ENCODE results near the gene ALG2. TPM values are rescaled to one million over a fixed set of nuclear protein-coding genes. Genes with fewer than 3 reads are reported as not detected.

Gene ALG2
- total and polyA plus RNA-seq, 4 donors = 20.6 to 43.6 (median 30.3) TPM

GRCh38 chr9:99189887-99190596 lies 31.7 kb downstream of the ALG2 start:
- DNase-seq (ENCODE audit: low spot score) = no peak
- Histone ChIP-seq H3K27me3 (ENCODE audit: control insufficient read depth in 4 of 4, insufficient read depth in 4 of 4, low read length in 3 of 4) (no peaks in the 10 kb centered on the region), H3K4me1 (ENCODE audit: control insufficient read depth in 4 of 4, insufficient read depth in 4 of 4, low read length in 3 of 4) (peaks cover 0 to 2% (median 0%) of the 10 kb centered on the region in 4 donors), H3K9ac (ENCODE audit: low read depth in 1 of 2, low read length in 2 of 2) (no peak overlapping the region), H3K27ac (ENCODE audit: low read depth in 1 of 2, low read length in 2 of 2) (no peak overlapping the region), H3K36me3 (ENCODE audit: control insufficient read depth in 4 of 4, insufficient read depth in 3 of 4, low read depth in 1 of 4, low read length in 3 of 4) (no peaks in the 10 kb centered on the region), H3K9me3 (ENCODE audit: control insufficient read depth in 4 of 4, low read length in 3 of 4) (no peaks in the 10 kb centered on the region), H3K4me3 (ENCODE audit: low read depth in 1 of 3, low read length in 3 of 3) (no peak overlapping the region)
- 78% methylated on average over 8 of the region's 8 CpGs for WGBS
- TF ChIP-seq GABPA (IDR thresholded peaks at IDR 0.05 in 1 of 2, conservative IDR thresholded peaks at IDR 0.05 in 1 of 2) = no peak
- TF ChIP-seq RXRA (IDR thresholded peaks at IDR 0.05) = no peak
- no peak for TF ChIP-seq RAD21 (IDR thresholded peaks at IDR 0.05)
- no peak for TF ChIP-seq NR2F2 (IDR thresholded peaks at IDR 0.05)

DNA sequence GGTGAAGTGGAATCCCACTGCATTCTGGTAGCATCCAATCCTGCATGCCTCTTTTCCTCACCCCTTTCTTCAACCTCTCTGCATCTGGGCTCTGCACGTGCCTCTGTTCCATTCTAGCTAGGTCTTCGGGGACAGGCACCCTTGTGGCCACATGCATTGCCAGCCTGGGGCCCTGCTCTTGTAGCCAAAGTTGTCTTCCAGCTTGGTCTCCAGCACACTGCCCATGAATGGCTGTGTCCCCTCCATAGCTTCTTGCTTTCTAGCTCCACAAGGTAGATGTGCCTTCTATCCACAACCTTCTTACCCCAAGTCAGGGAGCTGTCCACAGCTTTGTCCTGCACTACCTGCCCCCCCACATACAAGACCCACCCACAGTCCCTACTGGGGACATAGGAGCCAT lies 32.6 kb downstream of the ALG2 start:
- 61% methylated on average over 2 of the region's 2 CpGs for WGBS
- peaks cover 0 to 8% (median 3%) of the 10 kb centered on the region in 4 donors for H3K4me1 ChIP-seq (ENCODE audit: control insufficient read depth in 4 of 4, insufficient read depth in 4 of 4, low read length in 3 of 4)

GRCh38 chr9:99187311-99187710 lies 34.4 kb downstream of the ALG2 start:
- Histone ChIP-seq H3K4me3 (ENCODE audit: low read depth in 1 of 3, low read length in 3 of 3) (no peak overlapping the region), H3K36me3 (ENCODE audit: control insufficient read depth in 4 of 4, insufficient read depth in 3 of 4, low read depth in 1 of 4, low read length in 3 of 4) (no peaks in the 10 kb centered on the region), H3K9me3 (ENCODE audit: control insufficient read depth in 4 of 4, low read length in 3 of 4) (no peaks in the 10 kb centered on the region), H3K27me3 (ENCODE audit: control insufficient read depth in 4 of 4, insufficient read depth in 4 of 4, low read length in 3 of 4) (no peaks in the 10 kb centered on the region), H3K4me1 (ENCODE audit: control insufficient read depth in 4 of 4, insufficient read depth in 4 of 4, low read length in 3 of 4) (peaks cover 0 to 8% (median 3%) of the 10 kb centered on the region in 4 donors), H3K9ac (ENCODE audit: low read depth in 1 of 2, low read length in 2 of 2) (no peak overlapping the region), H3K27ac (ENCODE audit: low read depth in 1 of 2, low read length in 2 of 2) (no peak overlapping the region)
- no peak for DNase-seq (ENCODE audit: low spot score)
- TF ChIP-seq RAD21 (IDR thresholded peaks at IDR 0.05) (no peak), HNF4A (conservative IDR thresholded peaks at IDR 0.05) (no peak), GABPA (IDR thresholded peaks at IDR 0.05 in 1 of 2, conservative IDR thresholded peaks at IDR 0.05 in 1 of 2) (no peak)
- WGBS = 83% methylated on average over 4 of the region's 4 CpGs

More for the DNA sequence above, 32.6 kb downstream of the ALG2 start:
- Histone ChIP-seq H3K9ac (ENCODE audit: low read depth in 1 of 2, low read length in 2 of 2) (no peak overlapping the region), H3K36me3 (ENCODE audit: control insufficient read depth in 4 of 4, insufficient read depth in 3 of 4, low read depth in 1 of 4, low read length in 3 of 4) (no peaks in the 10 kb centered on the region), H3K27ac (ENCODE audit: low read depth in 1 of 2, low read length in 2 of 2) (no peak overlapping the region), H3K4me3 (ENCODE audit: low read depth in 1 of 3, low read length in 3 of 3) (no peak overlapping the region), H3K9me3 (ENCODE audit: control insufficient read depth in 4 of 4, low read length in 3 of 4) (no peaks in the 10 kb centered on the region), H3K27me3 (ENCODE audit: control insufficient read depth in 4 of 4, insufficient read depth in 4 of 4, low read length in 3 of 4) (no peaks in the 10 kb centered on the region)
- TF ChIP-seq FOXA1 (IDR thresholded peaks at IDR 0.05) (no peak), TAF1 (conservative IDR thresholded peaks at IDR 0.05) (no peak), EGR1 (IDR thresholded peaks at IDR 0.05; ENCODE audit: low read depth in 2 of 2) (no peak), FOXA2 (IDR thresholded peaks at IDR 0.05) (no peak), NR2F2 (IDR thresholded peaks at IDR 0.05) (no peak), ATF3 (IDR thresholded peaks at IDR 0.05) (no peak), YY1 (IDR thresholded peaks at IDR 0.05) (no peak), CTCF (IDR thresholded peaks at IDR 0.05; ENCODE audit: low read depth, low read length, missing input control) (no peak), HNF4G (IDR thresholded peaks at IDR 0.05) (no peak), HNF4A (conservative IDR thresholded peaks at IDR 0.05) (no peak), RXRA (IDR thresholded peaks at IDR 0.05) (no peak)
- no peak for DNase-seq (ENCODE audit: low spot score)

Measured in liver (tissue), 9 donors.